Smooth muscle cell (in vitro differentiated cells): ENCODE results near the gene CCSER1. TPM values are rescaled to one million over a fixed set of nuclear protein-coding genes. Genes with fewer than 3 reads are reported as not detected.

Experiments
- DNase-seq: peaks from one replicate; lab custom pipeline; 2025; ENCODE audit not compliant: unreplicated experiment; lab: John Stamatoyannopoulos, UW
- H2AFZ ChIP-seq: fragments of 200-600 bp; sonication (generic); 2 replicates; pipeline ENCODE4 v1.6.0; 2016; ENCODE audit warnings: antibody characterized with exemption, low read depth, mild to moderate bottlenecking
- H3F3A ChIP-seq: fragments of 200-600 bp; sonication (generic); 2 replicates; pipeline ENCODE4 v1.6.0; 2017; ENCODE audit warnings: antibody characterized with exemption, low read depth
- H3K27ac ChIP-seq: fragments of 200-600 bp; sonication (generic); 2 replicates; pipeline ENCODE4 v1.5.1; 2016; ENCODE audit warnings: low read depth, mild to moderate bottlenecking
- H3K27me3 ChIP-seq: fragments of 200-600 bp; sonication (generic); 2 replicates; pipeline ENCODE4 v1.6.1; 2016; ENCODE audit warnings: low read depth, mild to moderate bottlenecking
- H3K36me3 ChIP-seq: fragments of 200-600 bp; sonication (generic); 2 replicates; pipeline ENCODE4 v1.5.1; 2016; ENCODE audit warnings: low read depth
- H3K4me1 ChIP-seq: fragments of 200-600 bp; sonication (generic); 2 replicates; pipeline ENCODE4 v1.5.1; 2016; ENCODE audit warnings: low read depth
- H3K4me2 ChIP-seq: fragments of 200-600 bp; sonication (generic); 2 replicates; pipeline ENCODE4 v1.6.0; 2016; ENCODE audit warnings: mild to moderate bottlenecking
- H3K4me3 ChIP-seq: fragments of 200-600 bp; sonication (generic); 2 replicates; pipeline ENCODE4 v1.5.1; 2016; ENCODE audit warnings: mild to moderate bottlenecking
- H3K79me2 ChIP-seq: fragments of 200-600 bp; sonication (generic); 2 replicates; pipeline ENCODE4 v1.6.0; 2016; ENCODE audit warnings: low read depth, mild to moderate bottlenecking
- H3K9ac ChIP-seq: fragments of 200-600 bp; sonication (generic); 2 replicates; pipeline ENCODE4 v1.6.0; 2016; ENCODE audit warnings: low read depth
- H3K9me3 ChIP-seq: fragments of 200-600 bp; sonication (generic); replicated peaks from 2 replicates; pipeline ENCODE4 v1.5.1; 2016; ENCODE audit warnings: low read depth
- H4K20me1 ChIP-seq: fragments of 200-600 bp; sonication (generic); 2 replicates; pipeline ENCODE4 v1.6.0; 2016; ENCODE audit warnings: low read depth
- WGBS: methylation state at CpG from one replicate; pipeline ENCODE4 v1.1.7; 2016; ENCODE audit warnings: low lambda C conversion rate; 5-methylcytosine and 5-hydroxymethylcytosine counted together
- polyA plus RNA-seq: library from polyadenylated mRNA; unstranded; fragments of >200 nt; fragmentation: Nextera tagmentation; extraction: Ambion mirVana; gene quantifications from 2 replicates; pipeline ENCODE4 v1.2.1, GENCODE V29; 2016
- total RNA-seq: library from RNA; depleted of rRNA; stranded (reverse); fragments of >200 nt; gene quantifications from 2 replicates; pipeline ENCODE4 v1.2.3, GENCODE V29; 2014
- TF ChIP-seq, protein P1 (sequence below): fragments of 200-600 bp; sonication (generic); IDR thresholded peaks from 2 replicates; pipeline ENCODE4 v1.5.1; 2017; ENCODE audit warnings: borderline replicate concordance, mild to moderate bottlenecking, antibody characterized with exemption; ENCODE audit not compliant: insufficient read depth, poor library complexity, severe bottlenecking

The CCSER1 gene
- total and polyA plus RNA-seq, 2 experiments from 2014 or later: 0.76 TPM; not detected in 1

DNA sequence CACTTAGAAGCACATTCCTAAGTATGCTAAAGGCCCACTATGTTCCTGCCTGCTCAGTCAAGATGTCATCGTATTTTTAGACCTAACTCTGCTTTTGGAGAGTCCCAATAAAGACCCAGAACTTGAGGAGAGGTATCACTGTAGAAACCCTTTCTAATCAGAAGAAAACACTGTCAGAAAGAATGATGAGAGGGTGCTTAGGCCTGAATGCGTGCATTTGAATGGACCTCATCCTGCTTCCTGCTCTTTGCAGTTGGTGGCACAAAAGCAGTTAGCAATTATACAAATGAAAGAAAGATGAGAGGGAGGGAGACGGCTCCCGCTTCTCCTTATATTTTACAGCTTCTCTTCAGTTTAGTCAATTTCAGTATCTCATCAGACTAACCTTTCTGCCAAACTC is 987.2 kb downstream of the CCSER1 start:
- no peaks in the 10 kb centered on the region for H4K20me1 ChIP-seq
- no peaks in the 10 kb centered on the region for H3F3A ChIP-seq
- H3K36me3 ChIP-seq: no peaks in the 10 kb centered on the region
- WGBS: 75% methylated on average over 4 of the region's 4 CpGs
- no peaks in the 10 kb centered on the region for H3K9me3 ChIP-seq
- H3K27ac ChIP-seq: no peak overlapping the region
- H2AFZ ChIP-seq: no peak overlapping the region
- no peaks in the 10 kb centered on the region for H3K4me1 ChIP-seq
- no peak for DNase-seq
- H3K79me2 ChIP-seq: no peaks in the 10 kb centered on the region
- TF ChIP-seq, protein P1, sequence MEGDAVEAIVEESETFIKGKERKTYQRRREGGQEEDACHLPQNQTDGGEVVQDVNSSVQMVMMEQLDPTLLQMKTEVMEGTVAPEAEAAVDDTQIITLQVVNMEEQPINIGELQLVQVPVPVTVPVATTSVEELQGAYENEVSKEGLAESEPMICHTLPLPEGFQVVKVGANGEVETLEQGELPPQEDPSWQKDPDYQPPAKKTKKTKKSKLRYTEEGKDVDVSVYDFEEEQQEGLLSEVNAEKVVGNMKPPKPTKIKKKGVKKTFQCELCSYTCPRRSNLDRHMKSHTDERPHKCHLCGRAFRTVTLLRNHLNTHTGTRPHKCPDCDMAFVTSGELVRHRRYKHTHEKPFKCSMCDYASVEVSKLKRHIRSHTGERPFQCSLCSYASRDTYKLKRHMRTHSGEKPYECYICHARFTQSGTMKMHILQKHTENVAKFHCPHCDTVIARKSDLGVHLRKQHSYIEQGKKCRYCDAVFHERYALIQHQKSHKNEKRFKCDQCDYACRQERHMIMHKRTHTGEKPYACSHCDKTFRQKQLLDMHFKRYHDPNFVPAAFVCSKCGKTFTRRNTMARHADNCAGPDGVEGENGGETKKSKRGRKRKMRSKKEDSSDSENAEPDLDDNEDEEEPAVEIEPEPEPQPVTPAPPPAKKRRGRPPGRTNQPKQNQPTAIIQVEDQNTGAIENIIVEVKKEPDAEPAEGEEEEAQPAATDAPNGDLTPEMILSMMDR: no peak
- no peak overlapping the region for H3K4me2 ChIP-seq
- H3K9ac ChIP-seq: no peak overlapping the region
- H3K4me3 ChIP-seq: no peak overlapping the region
- no peaks in the 10 kb centered on the region for H3K27me3 ChIP-seq

DNA sequence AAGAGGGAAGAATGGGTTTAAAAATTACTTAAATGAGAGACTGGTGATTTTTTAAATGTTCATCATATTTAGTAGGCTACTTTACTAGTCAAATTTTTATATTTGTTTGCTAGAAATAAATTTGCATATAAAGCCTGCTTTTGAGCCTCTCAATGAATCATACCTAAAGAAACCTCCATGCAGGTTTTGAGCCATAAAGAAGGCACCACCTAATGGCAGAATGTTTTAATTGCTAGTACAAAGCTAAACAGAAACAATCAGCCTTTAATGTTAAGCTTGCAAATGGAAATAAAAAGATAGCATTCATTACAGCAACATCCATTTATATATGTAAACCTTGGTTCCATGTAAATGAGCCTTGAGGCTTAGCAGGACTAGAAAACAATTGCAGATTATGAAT is 989.7 kb downstream of the CCSER1 start:
- H3K4me1 ChIP-seq: no peaks in the 10 kb centered on the region
- H3K27ac ChIP-seq: no peak overlapping the region
- no peak overlapping the region for H3K4me3 ChIP-seq
- no peak overlapping the region for H3K4me2 ChIP-seq
- no peaks in the 10 kb centered on the region for H3K27me3 ChIP-seq
- no peaks in the 10 kb centered on the region for H4K20me1 ChIP-seq
- H3K36me3 ChIP-seq: no peaks in the 10 kb centered on the region
- no peaks in the 10 kb centered on the region for H3K79me2 ChIP-seq
- DNase-seq: no peak
- TF ChIP-seq, protein P1: peak; percentile 33
- H3K9ac ChIP-seq: no peak overlapping the region
- no peaks in the 10 kb centered on the region for H3K9me3 ChIP-seq
- H2AFZ ChIP-seq: no peak overlapping the region
- no peaks in the 10 kb centered on the region for H3F3A ChIP-seq

DNA sequence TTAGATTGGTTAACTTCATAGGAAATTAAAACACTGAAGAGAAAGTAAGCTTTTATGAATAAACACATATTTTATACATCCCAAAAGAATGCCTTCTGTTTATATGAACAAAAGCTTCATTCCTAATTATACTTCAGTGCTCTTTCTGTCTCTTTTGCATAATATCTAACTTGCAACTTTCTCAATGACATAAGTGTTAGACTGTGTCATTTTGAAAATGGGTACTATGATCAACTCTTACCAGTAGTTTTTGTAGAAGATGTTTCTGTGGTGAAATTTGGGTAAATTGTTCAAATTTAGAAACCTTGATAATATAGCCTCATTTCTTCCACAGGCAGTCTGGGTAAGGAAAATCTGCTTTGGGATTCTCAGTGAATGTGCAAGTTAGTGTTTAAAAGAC is 991.4 kb downstream of the CCSER1 start:
- Histone ChIP-seq H3K4me2 (no peak overlapping the region), H4K20me1 (no peaks in the 10 kb centered on the region), H2AFZ (no peak overlapping the region), H3K4me3 (no peak overlapping the region), H3K27me3 (no peaks in the 10 kb centered on the region), H3K9me3 (no peaks in the 10 kb centered on the region), H3K4me1 (no peaks in the 10 kb centered on the region), H3K27ac (no peak overlapping the region), H3F3A (no peaks in the 10 kb centered on the region), H3K9ac (no peak overlapping the region), H3K36me3 (no peaks in the 10 kb centered on the region), H3K79me2 (no peaks in the 10 kb centered on the region)
- DNase-seq: no peak
- TF ChIP-seq, protein P1: no peak

DNA sequence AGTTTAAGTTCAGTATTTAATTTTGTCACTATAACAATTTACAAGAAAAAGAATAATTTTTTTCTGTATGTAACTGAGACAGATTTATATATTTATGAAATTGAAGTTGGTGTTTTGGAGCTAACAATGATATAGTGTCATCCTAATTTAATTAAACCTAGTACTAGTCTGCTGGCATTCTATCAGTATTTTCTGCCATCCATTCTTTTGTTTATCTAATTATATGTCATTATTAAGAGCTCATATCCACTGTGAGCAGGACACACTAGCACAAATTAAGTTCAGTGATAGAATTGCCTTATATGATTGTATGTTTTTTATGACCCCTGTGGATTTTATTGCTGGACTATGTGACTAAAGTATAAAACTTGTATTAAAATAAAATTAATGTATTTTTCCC is 996.5 kb downstream of the CCSER1 start:
- Histone ChIP-seq H4K20me1 (no peaks in the 10 kb centered on the region), H3K9ac (no peak overlapping the region), H3K79me2 (no peaks in the 10 kb centered on the region), H2AFZ (no peak overlapping the region), H3K27ac (no peak overlapping the region), H3K4me1 (no peaks in the 10 kb centered on the region), H3K4me2 (no peak overlapping the region), H3K27me3 (no peaks in the 10 kb centered on the region), H3K9me3 (no peaks in the 10 kb centered on the region), H3K36me3 (no peaks in the 10 kb centered on the region), H3K4me3 (no peak overlapping the region), H3F3A (no peaks in the 10 kb centered on the region)
- DNase-seq: no peak
- TF ChIP-seq, protein P1: no peak
